HG03066 (cell line): ENCODE data around the gene CAVIN2.

Source experiments
- ATAC-seq: cut with Tn5 transposase; IDR thresholded peaks from one replicate; pipeline ENCODE4 v1.9.1; 2021; ENCODE audit warnings: low read depth; ENCODE audit not compliant: unreplicated experiment

Gene CAVIN2

GRCh38 chr2:191866195-191866594 lies 19.3 kb upstream of the CAVIN2 start:
- no peak for ATAC-seq

- no peak for ATAC-seq
Measured at GRCh38 chr2:191864628-191865374, 17.9 kb upstream of the CAVIN2 start.

GRCh38 chr2:191863988-191864387 lies 17.1 kb upstream of the CAVIN2 start:
- no peak for ATAC-seq

- no peak for ATAC-seq
Measured at GRCh38 chr2:191862156-191862775, 15.4 kb upstream of the CAVIN2 start.

- no peak for ATAC-seq
Measured at GRCh38 chr2:191860760-191861466, 14.0 kb upstream of the CAVIN2 start.

GRCh38 chr2:191859681-191860080 lies 12.8 kb upstream of the CAVIN2 start:
- ATAC-seq, result no peak

GRCh38 chr2:191857886-191858285 lies 11.0 kb upstream of the CAVIN2 start:
- ATAC-seq, result no peak

- ATAC-seq, result no peak
Measured at GRCh38 chr2:191857259-191857805, 10.4 kb upstream of the CAVIN2 start.

GRCh38 chr2:191856111-191856876 lies 9.4 kb upstream of the CAVIN2 start:
- ATAC-seq, result no peak

- ATAC-seq, result no peak
Measured at GRCh38 chr2:191855382-191855781, 8.5 kb upstream of the CAVIN2 start.

- no peak for ATAC-seq
Measured at GRCh38 chr2:191854382-191855372, 7.8 kb upstream of the CAVIN2 start.

GRCh38 chr2:191853843-191854242 lies 7.0 kb upstream of the CAVIN2 start:
- ATAC-seq, result no peak

GRCh38 chr2:191851158-191851557 lies 4.3 kb upstream of the CAVIN2 start:
- no peak for ATAC-seq

GRCh38 chr2:191848771-191849767 lies 2.2 kb upstream of the CAVIN2 start:
- ATAC-seq, result no peak

GRCh38 chr2:191847764-191848163 lies 876 bp upstream of the CAVIN2 start:
- ATAC-seq, result no peak

GRCh38 chr2:191845876-191846514 lies 893 bp downstream of the CAVIN2 start:
- ATAC-seq, result no peak

GRCh38 chr2:191845248-191845715 lies 1.6 kb downstream of the CAVIN2 start:
- ATAC-seq, result no peak

GRCh38 chr2:191844706-191845105 lies 2.2 kb downstream of the CAVIN2 start:
- ATAC-seq, result no peak
